PC-9 (cell line): Measurements from ENCODE around the gene MOGAT2. TPM values are rescaled to one million over a fixed set of nuclear protein-coding genes. Genes with fewer than 3 reads are reported as not detected.

Experiments
- BruUV-seq: library from RNA; stranded (reverse); fragments of 400-500 nt; replicated peaks from 2 replicates; lab custom pipeline; 2021; lab: Mats Ljungman, UMichigan
- CTCF ChIA-PET: fragments of 300-600 bp; sonication (Branson Sonifier 250); formaldehyde crosslinking; loops from one replicate; lab custom pipeline; 2022; ENCODE audit warnings: antibody characterized with exemption; lab: Charles Lee
- POLR2A ChIA-PET: fragments of 300-600 bp; sonication (Branson Sonifier 250); formaldehyde crosslinking; loops from one replicate; lab custom pipeline; 2022; ENCODE audit warnings: antibody characterized with exemption; ENCODE audit not compliant: unreplicated experiment; lab: Charles Lee
- DNase-seq, 2 experiments: peaks; one replicate each; pipeline versions ENCODE4 v3.0.0 to v3.0.0-alpha.2; 2015 to 2022; ENCODE audit warnings: mixed read lengths in 1 of 2
- H2AFZ ChIP-seq: fragments of 200-600 bp; sonication (generic); 2 replicates; pipeline ENCODE4 v1.8.1; 2017; ENCODE audit warnings: antibody characterized with exemption
- H3F3A ChIP-seq: fragments of 200-600 bp; sonication (generic); 2 replicates; pipeline ENCODE4 v1.8.1; 2017; ENCODE audit warnings: antibody characterized with exemption, mild to moderate bottlenecking, low read depth; ENCODE audit not compliant: insufficient read depth
- H3K27ac ChIP-seq: fragments of 200-600 bp; sonication (generic); 2 replicates; pipeline ENCODE4 v1.6.1; 2016; ENCODE audit warnings: mixed run types
- H3K27me3 ChIP-seq: fragments of 200-600 bp; sonication (generic); 2 replicates; pipeline ENCODE4 v1.6.1; 2016; ENCODE audit warnings: low read depth, mixed run types; ENCODE audit not compliant: insufficient read depth
- H3K36me3 ChIP-seq: fragments of 200-600 bp; sonication (generic); 2 replicates; pipeline ENCODE4 v1.6.1; 2016; ENCODE audit warnings: low read depth, mixed run types
- H3K4me1 ChIP-seq: fragments of 200-600 bp; sonication (generic); replicated peaks from 2 replicates; pipeline ENCODE4 v1.6.1; 2016; ENCODE audit warnings: mixed run types; ENCODE audit not compliant: insufficient read depth
- H3K4me2 ChIP-seq: fragments of 200-600 bp; sonication (generic); 2 replicates; pipeline ENCODE4 v1.6.1; 2017; ENCODE audit warnings: mixed run types
- H3K4me3 ChIP-seq: fragments of 200-600 bp; sonication (generic); 2 replicates; pipeline ENCODE4 v1.6.1; 2016; ENCODE audit warnings: mixed run types
- H3K79me2 ChIP-seq: fragments of 200-600 bp; sonication (generic); 2 replicates; pipeline ENCODE4 v1.6.1; 2017; ENCODE audit warnings: low read depth, mixed run types
- H3K9me2 ChIP-seq: fragments of 200-600 bp; sonication (generic); 2 replicates; pipeline ENCODE4 v1.8.1; 2017; ENCODE audit warnings: mild to moderate bottlenecking; ENCODE audit not compliant: insufficient read depth
- H3K9me3 ChIP-seq: fragments of 200-600 bp; sonication (generic); 2 replicates; pipeline ENCODE4 v1.8.1; 2016; ENCODE audit warnings: low read depth; ENCODE audit not compliant: insufficient read depth
- H4K20me1 ChIP-seq: fragments of 200-600 bp; sonication (generic); 2 replicates; pipeline ENCODE4 v1.8.1; 2017; ENCODE audit not compliant: insufficient read depth
- CTCF ChIP-seq: fragments of 200-600 bp; sonication (generic); conservative IDR thresholded peaks from 2 replicates; pipeline ENCODE4 v1.6.1; 2017; ENCODE audit warnings: mixed run types, antibody characterized with exemption, mild to moderate bottlenecking, moderate library complexity
- EZH2 ChIP-seq: fragments of 200-600 bp; sonication (generic); IDR thresholded peaks from 2 replicates; pipeline ENCODE4 v1.8.0; 2017; ENCODE audit warnings: antibody characterized with exemption, low read depth
- intact Hi-C: fragments of 100-400 bp; cut with micrococcal nuclease; formaldehyde crosslinking; loops from one replicate; pipeline ENCODE4 v1.10.0; 2022; ENCODE audit not compliant: unreplicated experiment
- total RNA-seq: library from RNA; stranded (reverse); gene quantifications from 2 replicates; pipeline ENCODE4 v1.2.3, GENCODE V29; 2021

The MOGAT2 gene
- total RNA-seq, 1 experiment from 2014 or later = not detected

GRCh38 chr11:75780888-75781287 lies 63.2 kb downstream of the MOGAT2 start:
- no TSS peak for BruUV-seq
- TF ChIP-seq CTCF (no peak), EZH2 (no peak)
- intact Hi-C loops = no loop called here
- Histone ChIP-seq H3K27me3 (no peaks in the 10 kb centered on the region), H3K79me2 (0 out of 2 replicates have a peak, but pooled peaks cover 6% of the 10 kb centered on the region), H3K36me3 (no peaks in the 10 kb centered on the region), H3K4me1 (peaks cover 50% of the 10 kb centered on the region), H4K20me1 (no peaks in the 10 kb centered on the region), H3K27ac (no peak overlapping the region), H3K4me2 (no peak overlapping the region), H3K4me3 (no peak overlapping the region), H2AFZ (no peak overlapping the region), H3K9me2 (no peaks in the 10 kb centered on the region), H3F3A (peaks cover 23% of the 10 kb centered on the region), H3K9me3 (no peaks in the 10 kb centered on the region)
- ChIA-PET POLR2A (no interaction called here), CTCF (no interaction called here)
- no peak for DNase-seq

DNA sequence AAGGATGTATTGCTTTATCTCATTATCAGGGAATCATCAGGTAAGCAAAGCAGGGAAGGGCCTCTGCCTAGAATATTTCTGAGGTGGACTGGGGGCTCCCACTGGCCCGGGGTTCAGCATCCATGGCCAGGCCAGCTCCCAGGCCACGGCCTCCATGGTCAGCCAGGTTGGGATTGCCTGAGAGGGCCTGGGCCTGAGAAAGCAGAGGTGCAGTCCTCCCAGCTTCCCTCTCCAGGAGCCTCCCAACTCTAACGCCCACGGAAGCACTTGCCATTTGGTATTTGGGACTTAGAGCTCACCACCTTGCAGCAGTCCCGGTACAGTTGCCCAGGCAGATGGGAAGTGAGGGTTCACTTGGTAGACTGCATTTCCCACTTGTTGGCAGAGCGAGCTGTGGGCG lies 63.7 kb downstream of the MOGAT2 start:
- no TSS peak for BruUV-seq

DNA sequence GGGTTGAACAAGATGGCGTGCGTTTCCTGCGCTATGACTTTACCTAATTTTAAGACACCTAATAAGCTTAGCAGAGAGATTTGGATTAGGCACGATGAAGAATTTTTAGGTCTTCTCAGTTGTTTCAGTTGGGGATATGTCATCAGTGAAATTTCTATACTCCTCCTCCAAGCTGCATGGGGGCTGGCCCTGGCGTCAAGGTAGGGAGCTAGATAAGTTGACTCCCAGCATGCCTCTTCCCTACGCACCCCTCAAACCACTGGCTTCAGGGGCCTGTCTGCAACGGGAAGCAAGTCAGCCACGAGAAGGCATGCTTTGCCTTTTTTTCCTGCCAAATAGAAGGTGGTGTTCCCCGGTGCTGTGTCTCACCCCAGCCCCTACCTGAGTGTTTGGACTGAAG lies 64.2 kb downstream of the MOGAT2 start:
- BruUV-seq = no TSS peak
- POLR2A ChIA-PET = no interaction called here
- no peak for TF ChIP-seq CTCF
- no peak for TF ChIP-seq EZH2
- H3K4me3 ChIP-seq = no peak overlapping the region
- no peak overlapping the region for H3K4me2 ChIP-seq
- CTCF ChIA-PET = interaction anchor here (0.6 kb wide), 1 partner anchor 198 kb away, joined by 4 read pairs; no protein-coding TSS in a partner anchor
- peaks cover 23% of the 10 kb centered on the region for H3F3A ChIP-seq
- no peaks in the 10 kb centered on the region for H4K20me1 ChIP-seq
- peak overlapping the region; percentile 68 for H3K27ac ChIP-seq
- intact Hi-C loops = no loop called here
- H3K27me3 ChIP-seq = no peaks in the 10 kb centered on the region
- 0 out of 2 replicates have a peak, but pooled peaks cover 6% of the 10 kb centered on the region for H3K79me2 ChIP-seq
- DNase-seq = no peak
- no peaks in the 10 kb centered on the region for H3K9me2 ChIP-seq
- H3K4me1 ChIP-seq = peaks cover 50% of the 10 kb centered on the region
- no peaks in the 10 kb centered on the region for H3K36me3 ChIP-seq
- H2AFZ ChIP-seq = no peak overlapping the region
- H3K9me3 ChIP-seq = no peaks in the 10 kb centered on the region

More for the DNA sequence above, 63.7 kb downstream of the MOGAT2 start:
- Histone ChIP-seq H3K79me2 (0 out of 2 replicates have a peak, but pooled peaks cover 6% of the 10 kb centered on the region), H3K4me2 (no peak overlapping the region), H3K4me3 (no peak overlapping the region), H3K36me3 (no peaks in the 10 kb centered on the region), H4K20me1 (no peaks in the 10 kb centered on the region), H3K27me3 (no peaks in the 10 kb centered on the region), H3K4me1 (peaks cover 50% of the 10 kb centered on the region), H3K27ac (no peak overlapping the region), H3K9me3 (no peaks in the 10 kb centered on the region), H2AFZ (no peak overlapping the region), H3K9me2 (no peaks in the 10 kb centered on the region), H3F3A (peaks cover 23% of the 10 kb centered on the region)
- intact Hi-C loops = no loop called here
- TF ChIP-seq CTCF (no peak), EZH2 (no peak)
- ChIA-PET POLR2A (no interaction called here), CTCF (interaction anchor here (0.6 kb wide), 1 partner anchor 197 kb away, joined by 4 read pairs; no protein-coding TSS in a partner anchor)
- DNase-seq = no peak

Other genes starting within 250 kb of the MOGAT2 start
- 7.9 and 9.9 TPM in 2 replicates for gene GDPD5, start 191.9 kb upstream of the MOGAT2 start, total RNA-seq
- 152 and 180 TPM in 2 replicates for gene SERPINH1, start 155.6 kb upstream of the MOGAT2 start, total RNA-seq
- 0.45 TPM in 1 of 2 replicates, not detected in the other for gene MAP6, start 48.8 kb upstream of the MOGAT2 start, total RNA-seq
- 6.5 and 7.1 TPM in 2 replicates for gene DGAT2, start 50.9 kb downstream of the MOGAT2 start, total RNA-seq
- 18.6 and 20.4 TPM in 2 replicates for gene UVRAG, start 97.4 kb downstream of the MOGAT2 start, total RNA-seq